Smooth muscle cell (in vitro differentiated cells): Measurements from ENCODE around the gene PLEKHA6. TPM values are rescaled to one million over a fixed set of nuclear protein-coding genes. Genes with fewer than 3 reads are reported as not detected.

ENCODE experiments used
- DNase-seq: peaks from one replicate; lab custom pipeline; 2025; ENCODE audit not compliant: unreplicated experiment; lab: John Stamatoyannopoulos, UW
- H2AFZ ChIP-seq: fragments of 200-600 bp; sonication (generic); 2 replicates; pipeline ENCODE4 v1.6.0; 2016; ENCODE audit warnings: antibody characterized with exemption, low read depth, mild to moderate bottlenecking
- H3F3A ChIP-seq: fragments of 200-600 bp; sonication (generic); 2 replicates; pipeline ENCODE4 v1.6.0; 2017; ENCODE audit warnings: antibody characterized with exemption, low read depth
- H3K27ac ChIP-seq: fragments of 200-600 bp; sonication (generic); 2 replicates; pipeline ENCODE4 v1.5.1; 2016; ENCODE audit warnings: low read depth, mild to moderate bottlenecking
- H3K27me3 ChIP-seq: fragments of 200-600 bp; sonication (generic); 2 replicates; pipeline ENCODE4 v1.6.1; 2016; ENCODE audit warnings: low read depth, mild to moderate bottlenecking
- H3K36me3 ChIP-seq: fragments of 200-600 bp; sonication (generic); 2 replicates; pipeline ENCODE4 v1.5.1; 2016; ENCODE audit warnings: low read depth
- H3K4me1 ChIP-seq: fragments of 200-600 bp; sonication (generic); 2 replicates; pipeline ENCODE4 v1.5.1; 2016; ENCODE audit warnings: low read depth
- H3K4me2 ChIP-seq: fragments of 200-600 bp; sonication (generic); 2 replicates; pipeline ENCODE4 v1.6.0; 2016; ENCODE audit warnings: mild to moderate bottlenecking
- H3K4me3 ChIP-seq: fragments of 200-600 bp; sonication (generic); 2 replicates; pipeline ENCODE4 v1.5.1; 2016; ENCODE audit warnings: mild to moderate bottlenecking
- H3K79me2 ChIP-seq: fragments of 200-600 bp; sonication (generic); 2 replicates; pipeline ENCODE4 v1.6.0; 2016; ENCODE audit warnings: low read depth, mild to moderate bottlenecking
- H3K9ac ChIP-seq: fragments of 200-600 bp; sonication (generic); 2 replicates; pipeline ENCODE4 v1.6.0; 2016; ENCODE audit warnings: low read depth
- H3K9me3 ChIP-seq: fragments of 200-600 bp; sonication (generic); replicated peaks from 2 replicates; pipeline ENCODE4 v1.5.1; 2016; ENCODE audit warnings: low read depth
- H4K20me1 ChIP-seq: fragments of 200-600 bp; sonication (generic); 2 replicates; pipeline ENCODE4 v1.6.0; 2016; ENCODE audit warnings: low read depth
- WGBS: methylation state at CpG from one replicate; pipeline ENCODE4 v1.1.7; 2016; ENCODE audit warnings: low lambda C conversion rate; 5-methylcytosine and 5-hydroxymethylcytosine counted together
- polyA plus RNA-seq: library from polyadenylated mRNA; unstranded; fragments of >200 nt; fragmentation: Nextera tagmentation; extraction: Ambion mirVana; gene quantifications from 2 replicates; pipeline ENCODE4 v1.2.1, GENCODE V29; 2016
- total RNA-seq: library from RNA; depleted of rRNA; stranded (reverse); fragments of >200 nt; gene quantifications from 2 replicates; pipeline ENCODE4 v1.2.3, GENCODE V29; 2014
- TF ChIP-seq, protein P1 (sequence below): fragments of 200-600 bp; sonication (generic); IDR thresholded peaks from 2 replicates; pipeline ENCODE4 v1.5.1; 2017; ENCODE audit warnings: borderline replicate concordance, mild to moderate bottlenecking, antibody characterized with exemption; ENCODE audit not compliant: insufficient read depth, poor library complexity, severe bottlenecking

PLEKHA6 gene
- total and polyA plus RNA-seq, 2 experiments from 2014 or later: 0.45 to 0.85 TPM

DNA sequence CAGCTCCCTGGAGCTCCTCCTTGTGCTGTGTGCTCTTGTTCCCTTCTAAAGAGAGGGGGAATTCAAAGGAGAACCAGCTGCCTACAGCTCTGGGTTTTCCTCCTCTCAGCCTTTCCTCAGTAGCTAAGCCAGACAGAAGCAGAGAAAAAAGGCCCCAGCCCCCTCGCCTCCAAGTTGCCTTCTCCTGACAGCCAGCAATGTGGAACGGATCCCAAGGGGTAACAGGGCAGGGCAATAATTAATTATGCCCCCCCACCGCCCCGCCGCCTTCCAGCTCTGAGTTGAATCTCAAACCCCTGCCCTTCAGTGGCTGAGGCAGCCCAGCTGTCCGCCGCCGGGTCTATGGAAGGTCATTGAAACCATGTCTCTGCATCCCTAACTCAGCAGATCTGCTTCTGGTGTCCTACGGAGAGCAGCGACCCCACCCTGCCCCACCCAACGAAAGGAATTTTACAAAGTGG, 76.9 kb downstream of the PLEKHA6 start:
- WGBS: 84% methylated on average over 11 of the region's 11 CpGs
- H3K4me2 ChIP-seq: no peak overlapping the region
- no peak overlapping the region for H3K27ac ChIP-seq

DNA sequence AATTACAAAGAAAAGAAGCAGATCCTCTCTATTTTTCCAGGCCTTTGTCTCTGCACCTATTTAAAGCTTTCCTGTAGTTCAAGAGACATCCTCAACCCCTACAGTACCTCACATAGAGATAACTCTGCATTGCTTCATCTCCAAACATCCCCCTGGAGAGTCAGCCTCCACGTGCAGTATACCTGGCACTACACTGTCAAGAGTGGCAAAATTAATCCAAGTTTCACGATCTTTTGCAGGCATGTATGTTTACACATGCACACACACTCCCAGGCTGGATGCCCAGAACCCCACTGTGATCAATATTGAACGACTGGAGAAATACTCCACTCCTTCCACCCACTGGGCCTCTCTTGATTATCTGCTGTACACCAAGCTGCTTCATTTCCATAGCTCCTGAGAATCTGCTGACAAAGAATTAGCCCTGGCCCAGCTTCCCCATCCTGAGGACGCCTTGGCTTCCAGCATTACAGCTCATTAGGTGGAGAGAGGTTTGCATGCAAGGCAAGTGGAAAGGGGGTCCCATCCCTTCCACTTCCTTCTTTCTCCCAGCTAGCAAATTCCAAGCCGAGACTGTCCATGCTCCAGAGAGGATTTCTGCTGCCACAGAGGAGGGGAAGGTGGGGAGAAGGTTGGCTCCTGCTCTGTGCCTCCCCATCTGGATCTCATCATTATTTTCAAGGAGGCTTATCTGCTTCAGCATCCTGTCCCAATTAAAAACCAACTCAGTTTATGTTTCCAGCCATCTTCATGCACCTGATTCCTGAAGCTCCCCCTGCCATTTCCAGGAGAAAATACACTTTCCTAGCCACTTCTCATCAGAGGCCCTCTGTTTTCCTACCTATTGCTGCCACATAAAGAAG, 79.4 kb downstream of the PLEKHA6 start:
- Histone ChIP-seq H3K4me1 (peaks cover 16% of the 10 kb centered on the region), H3K79me2 (no peaks in the 10 kb centered on the region), H3K27me3 (no peaks in the 10 kb centered on the region)

More for the DNA sequence above, 76.9 kb downstream of the PLEKHA6 start:
- TF ChIP-seq, protein P1, sequence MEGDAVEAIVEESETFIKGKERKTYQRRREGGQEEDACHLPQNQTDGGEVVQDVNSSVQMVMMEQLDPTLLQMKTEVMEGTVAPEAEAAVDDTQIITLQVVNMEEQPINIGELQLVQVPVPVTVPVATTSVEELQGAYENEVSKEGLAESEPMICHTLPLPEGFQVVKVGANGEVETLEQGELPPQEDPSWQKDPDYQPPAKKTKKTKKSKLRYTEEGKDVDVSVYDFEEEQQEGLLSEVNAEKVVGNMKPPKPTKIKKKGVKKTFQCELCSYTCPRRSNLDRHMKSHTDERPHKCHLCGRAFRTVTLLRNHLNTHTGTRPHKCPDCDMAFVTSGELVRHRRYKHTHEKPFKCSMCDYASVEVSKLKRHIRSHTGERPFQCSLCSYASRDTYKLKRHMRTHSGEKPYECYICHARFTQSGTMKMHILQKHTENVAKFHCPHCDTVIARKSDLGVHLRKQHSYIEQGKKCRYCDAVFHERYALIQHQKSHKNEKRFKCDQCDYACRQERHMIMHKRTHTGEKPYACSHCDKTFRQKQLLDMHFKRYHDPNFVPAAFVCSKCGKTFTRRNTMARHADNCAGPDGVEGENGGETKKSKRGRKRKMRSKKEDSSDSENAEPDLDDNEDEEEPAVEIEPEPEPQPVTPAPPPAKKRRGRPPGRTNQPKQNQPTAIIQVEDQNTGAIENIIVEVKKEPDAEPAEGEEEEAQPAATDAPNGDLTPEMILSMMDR: no peak
- Histone ChIP-seq H3K36me3 (no peaks in the 10 kb centered on the region), H4K20me1 (no peaks in the 10 kb centered on the region), H3K79me2 (no peaks in the 10 kb centered on the region), H3K4me3 (no peak overlapping the region), H3F3A (no peaks in the 10 kb centered on the region), H3K27me3 (no peaks in the 10 kb centered on the region), H3K4me1 (peaks cover 26% of the 10 kb centered on the region), H2AFZ (no peak overlapping the region), H3K9me3 (no peaks in the 10 kb centered on the region), H3K9ac (no peak overlapping the region)
- no peak for DNase-seq

DNA sequence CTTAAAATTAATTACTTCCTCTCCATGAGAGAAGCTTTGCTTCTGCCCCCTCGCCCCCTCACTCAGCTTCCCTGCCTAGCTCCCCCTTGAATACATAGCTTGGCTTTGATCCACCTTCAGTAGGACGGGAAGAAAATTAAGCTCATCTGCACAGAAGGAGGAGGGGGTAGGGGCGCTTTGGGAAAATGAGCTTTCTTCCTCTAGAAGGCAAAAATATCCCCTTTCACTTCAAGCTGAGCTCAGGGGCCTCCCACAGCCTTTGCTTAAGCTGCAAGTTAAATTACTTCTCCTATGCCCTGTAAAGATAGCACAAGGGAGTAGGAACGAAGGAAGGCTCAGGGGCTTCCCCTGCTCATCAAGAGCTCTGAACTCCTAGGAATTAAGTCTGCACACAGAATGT, 80.8 kb downstream of the PLEKHA6 start:
- Histone ChIP-seq H3K4me1 (peaks cover 16% of the 10 kb centered on the region), H3K9ac (no peak overlapping the region), H2AFZ (no peak overlapping the region), H3K4me3 (no peak overlapping the region), H3K36me3 (no peaks in the 10 kb centered on the region), H3K79me2 (no peaks in the 10 kb centered on the region), H3K27me3 (no peaks in the 10 kb centered on the region), H3F3A (no peaks in the 10 kb centered on the region), H4K20me1 (no peaks in the 10 kb centered on the region), H3K9me3 (no peaks in the 10 kb centered on the region), H3K27ac (no peak overlapping the region), H3K4me2 (no peak overlapping the region)
- WGBS: 48% methylated on average over 4 of the region's 4 CpGs
- TF ChIP-seq, protein P1: no peak
- DNase-seq: no peak

More for the DNA sequence above, 79.4 kb downstream of the PLEKHA6 start:
- Histone ChIP-seq H3K27ac (no peak overlapping the region), H2AFZ (no peak overlapping the region), H3K9ac (no peak overlapping the region), H3K4me3 (no peak overlapping the region), H3K36me3 (no peaks in the 10 kb centered on the region), H3F3A (no peaks in the 10 kb centered on the region), H3K4me2 (no peak overlapping the region), H4K20me1 (no peaks in the 10 kb centered on the region), H3K9me3 (no peaks in the 10 kb centered on the region)
- no peak for DNase-seq
- WGBS: 79% methylated on average over 5 of the region's 5 CpGs
- TF ChIP-seq, protein P1: no peak
